Astrocyte (in vitro differentiated cells and primary cell): Measurements from ENCODE around the gene EDRF1. TPM values are rescaled to one million over a fixed set of nuclear protein-coding genes. Genes with fewer than 3 reads are reported as not detected.

Source experiments
- DNase-seq: peaks from one replicate; pipeline ENCODE4 v3.0.0-alpha.2; 2010; ENCODE audit warnings: low read depth
- FAIRE-seq: peaks from 2 replicates; lab custom pipeline; 2011; peaks lifted over from hg19 to GRCh38; lab: Jason Lieb, UNC
- H2AFZ ChIP-seq: 2 replicates; pipeline ENCODE4 v1.6.0; 2012; ENCODE audit warnings: low read depth, low read length, inconsistent platforms
- H3K27ac ChIP-seq: 2 replicates; pipeline ENCODE4 v1.5.1; 2011; ENCODE audit warnings: low read depth, low read length, inconsistent platforms
- H3K27me3 ChIP-seq: 2 replicates; pipeline ENCODE4 v1.6.0; 2011; ENCODE audit warnings: low read length, inconsistent platforms; ENCODE audit not compliant: insufficient read depth
- H3K36me3 ChIP-seq: 2 replicates; pipeline ENCODE4 v1.5.1; 2011; ENCODE audit warnings: low read length, inconsistent platforms; ENCODE audit not compliant: insufficient read depth
- H3K4me1 ChIP-seq: 2 replicates; pipeline ENCODE4 v1.5.1; 2011; ENCODE audit warnings: low read length, inconsistent platforms; ENCODE audit not compliant: insufficient read depth
- H3K4me2 ChIP-seq: 2 replicates; pipeline ENCODE4 v1.6.0; 2012; ENCODE audit warnings: low read length, inconsistent platforms
- H3K4me3 ChIP-seq: 2 replicates; pipeline ENCODE4 v1.5.1; 2011; ENCODE audit warnings: low read depth, mild to moderate bottlenecking, low read length, inconsistent platforms; ENCODE audit not compliant: insufficient read depth
- H3K79me2 ChIP-seq: 2 replicates; pipeline ENCODE4 v1.6.0; 2012; ENCODE audit warnings: mild to moderate bottlenecking, low read length, inconsistent platforms; ENCODE audit not compliant: insufficient read depth
- H3K9ac ChIP-seq: 2 replicates; pipeline ENCODE4 v1.6.0; 2012; ENCODE audit warnings: mild to moderate bottlenecking, low read length, inconsistent platforms
- H3K9me3 ChIP-seq: 2 replicates; pipeline ENCODE4 v1.5.1; 2012; ENCODE audit warnings: low read depth, mild to moderate bottlenecking, low read length, inconsistent platforms; ENCODE audit not compliant: insufficient read depth
- H4K20me1 ChIP-seq: 2 replicates; pipeline ENCODE4 v1.6.0; 2012; ENCODE audit warnings: low read length, inconsistent platforms; ENCODE audit not compliant: insufficient read depth
- H3K27ac Mint-ChIP-seq: one replicate; pipeline ENCODE4 v1.8.0; 2021; ENCODE audit warnings: mild to moderate bottlenecking, mixed read lengths; ENCODE audit not compliant: unreplicated experiment
- H3K27me3 Mint-ChIP-seq: one replicate; pipeline ENCODE4 v1.8.0; 2021; ENCODE audit warnings: low read depth, mixed read lengths; ENCODE audit not compliant: unreplicated experiment
- H3K36me3 Mint-ChIP-seq: one replicate; pipeline ENCODE4 v1.8.0; 2021; ENCODE audit warnings: low read depth, mixed read lengths; ENCODE audit not compliant: unreplicated experiment
- H3K4me1 Mint-ChIP-seq: one replicate; pipeline ENCODE4 v1.8.0; 2021; ENCODE audit warnings: low read depth, mixed read lengths; ENCODE audit not compliant: unreplicated experiment
- H3K4me3 Mint-ChIP-seq: one replicate; pipeline ENCODE4 v1.8.0; 2021; ENCODE audit warnings: mild to moderate bottlenecking, moderate library complexity, mixed read lengths; ENCODE audit not compliant: unreplicated experiment
- H3K9me3 Mint-ChIP-seq: one replicate; pipeline ENCODE4 v1.8.0; 2021; ENCODE audit warnings: mild to moderate bottlenecking, mixed read lengths; ENCODE audit not compliant: unreplicated experiment
- CTCF ChIP-seq: IDR thresholded peaks from 2 replicates; pipeline ENCODE4 v1.5.1; 2011; ENCODE audit warnings: low read depth, mild to moderate bottlenecking, inconsistent platforms, low read length, moderate library complexity; ENCODE audit not compliant: insufficient read depth
- EZH2 ChIP-seq: IDR thresholded peaks from 2 replicates; pipeline ENCODE4 v1.6.1; 2012; ENCODE audit warnings: mild to moderate bottlenecking, low read length, inconsistent platforms; ENCODE audit not compliant: insufficient read depth
- total RNA-seq: library from RNA; stranded (reverse); gene quantifications from 2 replicates; pipeline ENCODE4 v1.2.1, GENCODE V29; 2021

Gene EDRF1
- total RNA-seq, 1 donor from 2014 or later, result 25.7 TPM

DNA sequence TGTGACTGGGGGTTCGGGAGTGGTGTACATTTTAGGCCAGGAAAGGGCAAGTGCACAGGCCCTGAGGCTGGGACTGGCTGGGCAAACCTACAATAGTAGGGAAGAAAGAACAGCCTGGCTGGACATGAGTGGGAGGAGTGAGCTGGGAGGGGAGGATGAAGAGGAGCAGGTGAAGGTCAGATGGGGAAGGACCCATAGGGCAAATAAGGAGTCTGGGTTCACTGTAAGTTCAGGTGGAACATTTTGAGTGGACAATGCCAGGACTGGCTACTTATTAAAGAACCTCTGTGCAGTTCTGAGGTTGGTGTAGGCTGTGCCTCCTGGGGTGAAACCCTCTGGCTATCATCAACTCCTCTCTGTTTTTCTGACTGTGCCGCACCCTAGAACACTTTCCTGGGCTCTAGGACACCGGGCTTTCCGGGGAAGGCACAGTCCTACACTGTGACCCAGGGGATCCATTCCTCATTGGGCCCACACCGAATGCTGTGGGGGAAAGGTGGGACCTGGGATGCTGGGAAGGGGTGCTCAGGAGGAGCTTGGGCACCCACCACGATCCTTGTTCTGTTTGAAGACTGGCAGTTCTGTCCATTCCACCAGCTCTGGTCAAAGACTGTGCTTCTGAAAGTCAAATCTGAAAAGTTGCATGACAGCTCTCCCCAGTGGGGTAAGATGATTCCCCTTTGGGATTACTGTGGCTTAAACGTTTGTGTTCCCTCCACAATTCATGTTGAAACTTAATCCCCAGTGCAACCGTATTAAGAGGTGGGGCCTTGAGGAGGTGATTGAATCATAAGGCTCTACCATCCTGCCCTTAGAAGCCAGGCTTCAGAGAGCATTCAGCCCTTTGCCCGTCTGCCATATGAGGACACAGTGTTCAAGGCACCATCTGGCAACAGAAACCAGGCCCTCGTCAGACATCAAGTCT lies 60.2 kb downstream of the EDRF1 start:
- Mint-ChIP-seq H3K9me3 (peaks cover 17% of the 10 kb centered on the region), H3K36me3 (peaks cover 6% of the 10 kb centered on the region), H3K27ac (no peak overlapping the region), H3K27me3 (peaks cover 37% of the 10 kb centered on the region), H3K4me1 (peaks cover 8% of the 10 kb centered on the region), H3K4me3 (no peak overlapping the region)
- DNase-seq (no peak), FAIRE-seq (no peak)
- Histone ChIP-seq H3K79me2 (no peaks in the 10 kb centered on the region), H2AFZ (no peak overlapping the region), H3K4me1 (no peaks in the 10 kb centered on the region), H3K9me3 (no peaks in the 10 kb centered on the region), H3K27me3 (no peaks in the 10 kb centered on the region), H3K4me2 (no peak overlapping the region), H3K9ac (no peak overlapping the region), H4K20me1 (no peaks in the 10 kb centered on the region), H3K27ac (no peak overlapping the region), H3K4me3 (no peak overlapping the region), H3K36me3 (no peaks in the 10 kb centered on the region)
- TF ChIP-seq EZH2 (no peak), CTCF (no peak)

DNA sequence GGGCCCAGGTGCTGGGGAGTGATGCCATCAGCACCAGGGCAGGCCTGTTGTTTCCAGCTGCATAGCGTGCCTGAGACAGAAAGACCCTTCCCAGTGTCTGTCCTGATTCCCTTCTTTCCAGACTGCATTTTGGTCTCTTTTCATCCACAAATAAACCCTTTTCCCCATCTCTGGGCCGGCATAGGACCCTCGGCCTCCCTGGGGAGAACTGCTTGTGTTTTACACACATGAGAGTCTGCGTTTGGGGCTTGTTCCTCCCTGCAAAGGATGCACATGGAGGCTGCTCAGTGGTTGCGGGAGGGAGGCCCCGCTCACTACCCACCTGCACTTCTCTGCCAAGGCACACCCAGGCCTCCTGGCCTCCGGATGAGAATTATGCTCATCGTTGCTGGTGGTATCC lies 61.9 kb downstream of the EDRF1 start:
- Mint-ChIP-seq H3K4me3 (no peak overlapping the region), H3K9me3 (peaks cover 17% of the 10 kb centered on the region), H3K36me3 (peaks cover 6% of the 10 kb centered on the region), H3K27ac (no peak overlapping the region), H3K4me1 (peaks cover 8% of the 10 kb centered on the region), H3K27me3 (peaks cover 28% of the 10 kb centered on the region)
- H3K4me3 ChIP-seq, result no peak overlapping the region
- no peak overlapping the region for H3K9ac ChIP-seq
- no peak for FAIRE-seq
- H3K4me1 ChIP-seq, result no peaks in the 10 kb centered on the region
- DNase-seq, result no peak
- TF ChIP-seq EZH2 (no peak), CTCF (no peak)
- H3K9me3 ChIP-seq, result no peaks in the 10 kb centered on the region
- H3K27ac ChIP-seq, result no peak overlapping the region
- H3K4me2 ChIP-seq, result no peak overlapping the region
- H3K27me3 ChIP-seq, result no peaks in the 10 kb centered on the region
- no peaks in the 10 kb centered on the region for H3K36me3 ChIP-seq
- no peaks in the 10 kb centered on the region for H4K20me1 ChIP-seq
- no peak overlapping the region for H2AFZ ChIP-seq
- H3K79me2 ChIP-seq, result no peaks in the 10 kb centered on the region

- H3K36me3 Mint-ChIP-seq, result peaks cover 9% of the 10 kb centered on the region
These were observed 62.5 kb downstream of the EDRF1 start for GRCh38 chr10:125782054-125782453.

More at GRCh38 chr10:125782054-125782453, 62.5 kb downstream of the EDRF1 start:
- no peaks in the 10 kb centered on the region for H3K79me2 ChIP-seq
- peaks cover 11% of the 10 kb centered on the region for H3K4me1 Mint-ChIP-seq
- H3K27me3 Mint-ChIP-seq, result peaks cover 21% of the 10 kb centered on the region
- no peaks in the 10 kb centered on the region for H3K36me3 ChIP-seq
- no peaks in the 10 kb centered on the region for H3K4me1 ChIP-seq
- H3K9ac ChIP-seq, result no peak overlapping the region
- no peak overlapping the region for H3K4me2 ChIP-seq
- no peaks in the 10 kb centered on the region for H4K20me1 ChIP-seq
- no peaks in the 10 kb centered on the region for H3K27me3 ChIP-seq
- H3K27ac ChIP-seq, result no peak overlapping the region
- H3K9me3 ChIP-seq, result no peaks in the 10 kb centered on the region
- H3K4me3 Mint-ChIP-seq, result no peak overlapping the region
- no peak overlapping the region for H2AFZ ChIP-seq
- peaks cover 14% of the 10 kb centered on the region for H3K9me3 Mint-ChIP-seq
- FAIRE-seq (no peak), DNase-seq (no peak)
- no peak for TF ChIP-seq CTCF
- TF ChIP-seq EZH2, result no peak
- no peak overlapping the region for H3K27ac Mint-ChIP-seq
- no peak overlapping the region for H3K4me3 ChIP-seq
